Adrenal gland (tissue), 12 donors: ENCODE results near the gene CYB561A3. TPM values are rescaled to one million over a fixed set of nuclear protein-coding genes. Genes with fewer than 3 reads are reported as not detected.

Experiments used
- DNase-seq, 7 donors: peaks; one replicate each; pipeline ENCODE4 v3.0.0-alpha.2; 2019 to 2020
- H3K27ac ChIP-seq, 5 donors: fragments of 200-600 bp; sonication (generic) in 4 of 5; 1 replicate in 3 of 5; 2 replicates in 2 of 5; pipeline versions ENCODE4 v1.5.1 to v1.8.0; 2016 to 2020; ENCODE audit warnings: mild to moderate bottlenecking in 1 of 5
- H3K27me3 ChIP-seq: fragments of 200-600 bp; 2 replicates; pipeline ENCODE4 v1.8.0; 2021
- H3K36me3 ChIP-seq, 2 donors: fragments of 200-600 bp; replicated peaks in 1 of 2; 1 replicate in 1 of 2; 2 replicates in 1 of 2; pipeline versions ENCODE4 v1.5.1 to v1.8.0; 2018 to 2022
- H3K4me1 ChIP-seq, 2 donors: fragments of 200-600 bp; replicated peaks in 1 of 2; 1 replicate in 1 of 2; 2 replicates in 1 of 2; pipeline versions ENCODE4 v1.5.1 to v1.8.0; 2018 to 2021
- H3K4me3 ChIP-seq, 4 donors: fragments of 200-600 bp; sonication (generic) in 3 of 4; one replicate each; pipeline ENCODE4 v1.5.1; 2016 to 2018
- H3K9me3 ChIP-seq, 3 donors: fragments of 200-600 bp; sonication (generic) in 1 of 3; replicated peaks in 1 of 3; 1 replicate in 2 of 3; 2 replicates in 1 of 3; pipeline versions ENCODE4 v1.5.1 to v1.8.0; 2016 to 2021
- POLR2A ChIP-seq, 2 donors: fragments of 450-650 bp; IDR thresholded peaks; one replicate each; pipeline ENCODE4 v1.6.1; 2017; ENCODE audit warnings: antibody characterized with exemption in 2 of 2, mild to moderate bottlenecking in 2 of 2, moderate library complexity in 1 of 2
- WGBS, 4 donors: extraction: QIAGEN DNeasy Blood & Tissue Kit in 2 of 4; methylation state at CpG; one replicate each; pipeline versions ENCODE4 v1.1.5 to v1.1.7; 2013 to 2017; 5-methylcytosine and 5-hydroxymethylcytosine counted together
- intact Hi-C, 2 donors: fragments of 100-400 bp; cut with DNase I; formaldehyde crosslinking; loops; one replicate each; pipeline versions ENCODE4 v1.14.1 to v1.15.0; 2022 to 2023
- polyA plus RNA-seq, 3 donors: library from polyadenylated mRNA; stranded (reverse); fragments of 200-250 nt in 2 of 3; fragments of 350-450 nt in 1 of 3; fragmentation: Illumina TruSeq in 1 of 3; extraction: RNeasy Lipid Tissue Mini Kit (QIAGEN cat#74804) in 1 of 3; gene quantifications; one replicate each; pipeline ENCODE4 v1.2.3, GENCODE V29; 2013 to 2014
- total RNA-seq, 9 donors: library from RNA; depleted of rRNA in 4 of 9; stranded (reverse); fragments of >200 nt in 4 of 9; fragments of 120-200 nt in 1 of 9; fragmentation: NEBNext Ultra II Directional in 1 of 9; extraction: Animal tissue kit (Norgen Biotek cat#: 25700) in 1 of 9; gene quantifications; one replicate each; pipeline versions ENCODE4 v1.1.0 to v1.2.4, GENCODE V29; 2013 to 2023
- TF ChIP-seq, protein P1 (sequence below), 6 experiments: fragments of 450-650 bp in 4 of 6; fragments of 200-600 bp in 2 of 6; sonication (generic) in 1 of 6; IDR thresholded peaks; 1 replicate in 5 of 6; 2 replicates in 1 of 6; pipeline versions ENCODE4 v1.5.1 to v1.8.0; 2016 to 2021; ENCODE audit warnings: antibody characterized with exemption in 6 of 6, mild to moderate bottlenecking in 2 of 6, moderate library complexity in 1 of 6
- donor health status: healthy with polysubstance abuse.
- donor health status: Bipolar disorder and iron deficiency.
- donor health status: DM: yes; HTN: yes; CAD: no.
- donor health status: DM: no; HTN: no; CAD: no.
- donor health status: DM: no; HTN: no; CAD: no.
- donor health status: DM: yes; HTN: yes; CAD: no.

CYB561A3 gene
- total and polyA plus RNA-seq, 12 donors: 46.1 to 1,306 (median 622) TPM

DNA sequence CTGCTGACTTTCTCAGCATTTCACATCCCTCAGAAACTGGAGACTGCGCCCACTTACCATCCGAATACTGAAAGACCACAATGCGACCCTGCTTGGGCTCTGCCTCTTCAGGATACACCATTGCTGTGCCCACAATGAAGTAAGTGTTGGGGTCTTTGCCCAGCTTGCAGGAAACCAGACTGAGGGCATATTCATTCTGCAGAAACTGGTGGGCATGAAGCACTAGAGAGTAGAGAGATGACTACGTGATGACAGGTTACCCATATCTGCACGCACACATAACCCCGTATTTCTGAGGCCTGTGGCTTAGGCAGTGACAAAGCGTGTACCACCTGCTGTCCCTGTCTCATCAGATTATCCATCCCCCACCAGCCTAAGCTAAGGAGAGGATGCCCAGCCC lies 51.9 kb downstream of the CYB561A3 start:
- no peaks in the 10 kb centered on the region for H3K4me1 ChIP-seq
- H3K27ac ChIP-seq: no peak overlapping the region
- H3K36me3 ChIP-seq: peaks cover 0 to 100% of the 10 kb centered on the region in 2 donors
- TF ChIP-seq, protein P1, sequence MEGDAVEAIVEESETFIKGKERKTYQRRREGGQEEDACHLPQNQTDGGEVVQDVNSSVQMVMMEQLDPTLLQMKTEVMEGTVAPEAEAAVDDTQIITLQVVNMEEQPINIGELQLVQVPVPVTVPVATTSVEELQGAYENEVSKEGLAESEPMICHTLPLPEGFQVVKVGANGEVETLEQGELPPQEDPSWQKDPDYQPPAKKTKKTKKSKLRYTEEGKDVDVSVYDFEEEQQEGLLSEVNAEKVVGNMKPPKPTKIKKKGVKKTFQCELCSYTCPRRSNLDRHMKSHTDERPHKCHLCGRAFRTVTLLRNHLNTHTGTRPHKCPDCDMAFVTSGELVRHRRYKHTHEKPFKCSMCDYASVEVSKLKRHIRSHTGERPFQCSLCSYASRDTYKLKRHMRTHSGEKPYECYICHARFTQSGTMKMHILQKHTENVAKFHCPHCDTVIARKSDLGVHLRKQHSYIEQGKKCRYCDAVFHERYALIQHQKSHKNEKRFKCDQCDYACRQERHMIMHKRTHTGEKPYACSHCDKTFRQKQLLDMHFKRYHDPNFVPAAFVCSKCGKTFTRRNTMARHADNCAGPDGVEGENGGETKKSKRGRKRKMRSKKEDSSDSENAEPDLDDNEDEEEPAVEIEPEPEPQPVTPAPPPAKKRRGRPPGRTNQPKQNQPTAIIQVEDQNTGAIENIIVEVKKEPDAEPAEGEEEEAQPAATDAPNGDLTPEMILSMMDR (IDR thresholded peaks at IDR 0.05): no peak
- TF ChIP-seq POLR2A (IDR thresholded peaks at IDR 0.05): no peak
- DNase-seq: no peak
- WGBS, 4 donors: 94 to 100% (median 95%) methylated on average over 5 to 7 of the region's 7 CpGs
- H3K9me3 ChIP-seq: no peaks in the 10 kb centered on the region
- intact Hi-C loops: no loop called here
- H3K4me3 ChIP-seq: no peak overlapping the region
- H3K27me3 ChIP-seq: no peaks in the 10 kb centered on the region

DNA sequence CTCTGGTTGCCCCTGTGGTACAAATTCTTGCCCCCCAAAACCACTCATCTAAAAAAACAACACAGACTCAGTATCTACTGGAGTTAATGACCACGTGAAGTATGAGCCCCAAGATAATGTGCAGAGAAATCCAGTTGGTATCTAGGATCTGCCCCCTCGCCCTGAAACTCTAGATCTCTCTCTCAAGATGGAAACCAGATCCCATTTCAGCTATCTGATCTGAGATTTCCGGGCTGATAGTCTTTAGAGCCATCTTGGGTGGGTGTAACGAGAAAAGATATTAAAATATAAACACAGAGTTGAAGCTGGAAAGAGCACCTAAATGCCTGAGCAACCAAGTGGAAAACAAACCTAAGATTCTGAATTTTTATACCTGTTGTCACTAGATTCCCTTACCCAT lies 52.5 kb downstream of the CYB561A3 start:
- H3K36me3 ChIP-seq: peaks cover 0 to 100% of the 10 kb centered on the region in 2 donors
- H3K9me3 ChIP-seq: no peaks in the 10 kb centered on the region
- WGBS, 4 donors: 86 to 91% (median 89%) methylated on average over 4 of the region's 4 CpGs
- no peaks in the 10 kb centered on the region for H3K27me3 ChIP-seq
- no peak overlapping the region for H3K4me3 ChIP-seq
- no peak for TF ChIP-seq POLR2A (IDR thresholded peaks at IDR 0.05)
- TF ChIP-seq, protein P1 (IDR thresholded peaks at IDR 0.05): no peak
- no peak for DNase-seq
- no peaks in the 10 kb centered on the region for H3K4me1 ChIP-seq
- H3K27ac ChIP-seq: no peak overlapping the region
- intact Hi-C loops: no loop called here

DNA sequence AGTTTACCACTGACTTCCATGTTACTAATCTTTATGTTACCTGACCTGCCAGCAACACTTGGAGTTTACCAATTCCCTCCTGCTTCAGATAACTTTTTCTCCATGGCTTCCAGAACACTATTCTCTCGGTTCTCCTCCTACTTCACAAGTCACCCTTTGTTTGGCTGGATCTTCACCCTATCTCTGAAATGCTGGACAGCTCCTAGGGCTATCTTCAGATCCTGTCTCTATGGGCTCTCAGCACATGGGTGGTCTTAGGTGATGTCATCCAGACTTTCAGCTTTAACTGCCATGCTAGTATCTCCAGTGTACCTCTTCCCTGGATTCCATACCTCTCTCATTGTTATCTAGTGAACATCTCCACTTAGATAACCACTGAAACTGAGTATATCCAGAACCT lies 54.3 kb downstream of the CYB561A3 start:
- H3K4me3 ChIP-seq: no peak overlapping the region
- peaks cover 0 to 100% of the 10 kb centered on the region in 2 donors for H3K36me3 ChIP-seq
- no peaks in the 10 kb centered on the region for H3K4me1 ChIP-seq
- 62 to 84% (median 83%) methylated on average over 1 of the region's 1 CpG for WGBS, 4 donors
- DNase-seq: no peak
- no peak for TF ChIP-seq POLR2A (IDR thresholded peaks at IDR 0.05)
- TF ChIP-seq, protein P1 (IDR thresholded peaks at IDR 0.05): no peak
- H3K27me3 ChIP-seq: no peaks in the 10 kb centered on the region
- H3K9me3 ChIP-seq: no peaks in the 10 kb centered on the region
- intact Hi-C loops: no loop called here
- no peak overlapping the region for H3K27ac ChIP-seq

DNA sequence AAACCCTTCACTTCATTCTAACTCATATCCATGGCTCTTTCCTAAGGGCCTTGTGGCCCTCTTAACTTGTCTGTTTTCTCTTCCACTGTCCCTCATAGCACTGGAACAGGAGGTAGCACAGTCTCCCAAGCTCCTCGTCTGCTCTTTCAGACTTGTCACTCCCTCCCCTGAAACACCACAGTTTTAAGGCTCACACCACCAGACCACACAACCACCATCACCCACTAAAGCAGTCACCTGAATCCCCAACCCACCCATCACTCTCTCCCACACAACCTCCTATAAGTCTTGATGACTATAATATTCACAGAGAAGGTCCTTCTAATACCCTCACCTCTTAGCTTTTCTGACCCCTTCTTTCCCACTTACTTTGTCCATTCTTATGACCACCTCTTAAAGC lies 55.5 kb downstream of the CYB561A3 start:
- Histone ChIP-seq H3K27ac (no peak overlapping the region), H3K27me3 (no peaks in the 10 kb centered on the region), H3K36me3 (peaks cover 0 to 100% of the 10 kb centered on the region in 2 donors), H3K4me3 (no peak overlapping the region), H3K9me3 (no peaks in the 10 kb centered on the region), H3K4me1 (no peaks in the 10 kb centered on the region)
- no peak for DNase-seq
- intact Hi-C loops: no loop called here
- TF ChIP-seq, protein P1 (IDR thresholded peaks at IDR 0.05): no peak
- no peak for TF ChIP-seq POLR2A (IDR thresholded peaks at IDR 0.05)
- WGBS, 4 donors: 89 to 95% (median 91%) methylated on average over 1 of the region's 1 CpG
